K562 (cell line): ENCODE measurements around the gene FES. TPM values are rescaled to one million over a fixed set of nuclear protein-coding genes. Genes with fewer than 3 reads are reported as not detected.

Source experiments
- ARID1B ChIP-seq: fragments of 450-650 bp; IDR thresholded peaks from 2 replicates; pipeline ENCODE4 v1.6.1; 2016; ENCODE audit warnings: antibody characterized with exemption, mild to moderate bottlenecking, inconsistent platforms
- CHD4 ChIP-seq: fragments of 200-600 bp; sonication (generic); IDR thresholded peaks from 3 replicates; pipeline ENCODE4 v1.6.1; 2012; ENCODE audit warnings: low read depth, mild to moderate bottlenecking, mixed read lengths, low read length, inconsistent platforms; ENCODE audit not compliant: insufficient read depth, insufficient replicate concordance, poor library complexity, severe bottlenecking
- LEF1 ChIP-seq: fragments of 450-650 bp; IDR thresholded peaks from 2 replicates; pipeline ENCODE4 v1.6.1; 2016; ENCODE audit warnings: mild to moderate bottlenecking
- MAFG ChIP-seq: fragments of 450-650 bp; conservative IDR thresholded peaks from 2 replicates; pipeline ENCODE4 v1.6.1; 2016; ENCODE audit warnings: missing genetic modification characterization, missing compliant biosample characterization
- NCOA6 ChIP-seq: fragments of 450-650 bp; IDR thresholded peaks from 2 replicates; pipeline ENCODE4 v1.6.1; 2017; ENCODE audit warnings: mild to moderate bottlenecking
- NCOR1 ChIP-seq: fragments of 450-650 bp; IDR thresholded peaks from 2 replicates; pipeline ENCODE4 v1.6.1; 2016; ENCODE audit warnings: mild to moderate bottlenecking, moderate library complexity
- PKNOX1 ChIP-seq: fragments of 450-650 bp; IDR thresholded peaks from 2 replicates; pipeline ENCODE4 v1.6.1; 2016
- PML ChIP-seq: IDR thresholded peaks from 2 replicates; pipeline ENCODE4 v1.6.1; 2012; ENCODE audit warnings: low read length, inconsistent platforms
- SIRT6 ChIP-seq: IDR thresholded peaks from one replicate; pipeline ENCODE4 v1.6.1; 2012; ENCODE audit warnings: low read depth, mild to moderate bottlenecking, control low read depth, inconsistent platforms, low read length, moderate library complexity
- ZBTB40 ChIP-seq, 2 experiments: fragments of 450-650 bp in 1 of 2; sonication (generic) in 1 of 2; formaldehyde crosslinking in 1 of 2; IDR thresholded peaks; 2 replicates each; pipeline versions ENCODE4 v1.7.1 to v1.9.0; 2016 to 2022; ENCODE audit warnings: inconsistent platforms in 1 of 2, mild to moderate bottlenecking in 1 of 2, missing genetic modification reagents in 1 of 2
- ZNF140 ChIP-seq: fragments of 250-450 bp; sonication (Bioruptor Pico); IDR thresholded peaks from 2 replicates; pipeline ENCODE4 v1.8.0; 2021; ENCODE audit warnings: moderate library complexity, mild to moderate bottlenecking, inconsistent platforms
- ZNF23 ChIP-seq: fragments of 250-450 bp; sonication (Bioruptor Pico); IDR thresholded peaks from 2 replicates; pipeline ENCODE4 v1.4.0; 2020; ENCODE audit warnings: mild to moderate bottlenecking
- ZNF668 ChIP-seq: fragments of 250-450 bp; sonication (Bioruptor Pico); IDR thresholded peaks from 2 replicates; pipeline ENCODE4 v1.8.0; 2022; ENCODE audit warnings: mild to moderate bottlenecking, inconsistent platforms
- polyA plus RNA-seq, 8 experiments: library from polyadenylated mRNA; depleted of rRNA in 4 of 8; stranded (reverse) in 5 of 8; unstranded in 3 of 8; fragments of >200 nt; fragmentation: Nextera tagmentation in 2 of 8; fragmentation: Illumina TruSeq in 1 of 8; extraction: Ambion mirVana in 2 of 8; extraction: Trizol in 1 of 8; gene quantifications; 2 replicates each; pipeline versions ENCODE4 v1.2.1 to v1.2.3, GENCODE V29; 2011 to 2014; ENCODE audit warnings: inconsistent platforms in 1 of 8, missing spikeins in 1 of 8
- total RNA-seq, 7 experiments: library from RNA; depleted of rRNA in 6 of 7; stranded (reverse); fragments of >200 nt in 6 of 7; fragmentation: Illumina TruSeq in 2 of 7; extraction: Trizol in 2 of 7; gene quantifications; 2 replicates each; pipeline versions ENCODE4 v1.2.1 to v1.2.3, GENCODE V29; 2011 to 2021; ENCODE audit warnings: low replicate concordance in 1 of 7
- TF ChIP-seq, protein P1 (sequence below): fragments of 450-650 bp; IDR thresholded peaks from 2 replicates; pipeline ENCODE4 v1.6.1; 2016; ENCODE audit warnings: antibody characterized with exemption
- TF ChIP-seq, protein P2 (sequence below), 2 experiments: fragments of 450-650 bp in 1 of 2; sonication (generic) in 1 of 2; formaldehyde crosslinking in 1 of 2; IDR thresholded peaks in 1 of 2; conservative IDR thresholded peaks in 1 of 2; 2 replicates each; pipeline versions ENCODE4 v1.6.1 to v1.8.1; 2016 to 2023; ENCODE audit warnings: mild to moderate bottlenecking in 2 of 2, moderate library complexity in 2 of 2, inconsistent platforms in 1 of 2, missing genetic modification reagents in 1 of 2

Gene FES
- total and polyA plus RNA-seq, 9 of the 15 experiments (the other 6 are each of a cell fraction or from before 2014, with no cell fraction given) = 0.38 to 2.6 (median 0.82) TPM

- TF ChIP-seq ZBTB40 (IDR thresholded peaks at IDR 0.05) = 0 out of 2 replicates have a peak, but pooled peaks have one; percentile 20
- TF ChIP-seq ZBTB40 (CRISPR knock-in tag; IDR thresholded peaks at IDR 0.05) = no peak
- no peak for TF ChIP-seq SIRT6
- 0 out of 2 replicates have a peak, but pooled peaks have one; percentile 32 for TF ChIP-seq NCOR1
- no peak for TF ChIP-seq PML
- TF ChIP-seq, protein P1, sequence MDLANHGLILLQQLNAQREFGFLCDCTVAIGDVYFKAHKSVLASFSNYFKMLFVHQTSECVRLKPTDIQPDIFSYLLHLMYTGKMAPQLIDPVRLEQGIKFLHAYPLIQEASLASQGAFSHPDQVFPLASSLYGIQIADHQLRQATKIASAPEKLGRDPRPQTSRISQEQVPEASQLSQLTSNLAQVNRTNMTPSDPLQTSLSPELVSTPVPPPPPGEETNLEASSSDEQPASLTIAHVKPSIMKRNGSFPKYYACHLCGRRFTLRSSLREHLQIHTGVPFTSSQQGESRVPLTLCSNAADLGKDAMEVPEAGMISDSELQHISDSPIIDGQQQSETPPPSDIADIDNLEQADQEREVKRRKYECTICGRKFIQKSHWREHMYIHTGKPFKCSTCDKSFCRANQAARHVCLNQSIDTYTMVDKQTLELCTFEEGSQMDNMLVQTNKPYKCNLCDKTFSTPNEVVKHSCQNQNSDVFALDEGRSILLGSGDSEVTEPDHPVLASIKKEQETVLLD = no peak
- TF ChIP-seq NCOA6 = no peak
- TF ChIP-seq CHD4 = no peak
- TF ChIP-seq, protein P2, sequence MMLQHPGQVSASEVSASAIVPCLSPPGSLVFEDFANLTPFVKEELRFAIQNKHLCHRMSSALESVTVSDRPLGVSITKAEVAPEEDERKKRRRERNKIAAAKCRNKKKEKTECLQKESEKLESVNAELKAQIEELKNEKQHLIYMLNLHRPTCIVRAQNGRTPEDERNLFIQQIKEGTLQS (IDR thresholded peaks at IDR 0.05) = peak; percentile 87
- TF ChIP-seq, protein P2 (CRISPR knock-in tag; conservative IDR thresholded peaks at IDR 0.05) = no peak
- TF ChIP-seq ZNF23 (CRISPR knock-in tag) = no peak
- TF ChIP-seq ARID1B = peak; percentile 24; the same call in 1 of the 2 replicates
- TF ChIP-seq ZNF140 (CRISPR knock-in tag) = no peak
- TF ChIP-seq MAFG (tag) = no peak
- no peak for TF ChIP-seq LEF1
- no peak for TF ChIP-seq PKNOX1
- TF ChIP-seq ZNF668 (CRISPR knock-in tag) = no peak
Measured at GRCh38 chr15:90872486-90873184, 11.7 kb upstream of the FES start (continued).
